Liver (tissue), 9 donors: ENCODE measurements around the gene CARTPT. TPM values are rescaled to one million over a fixed set of nuclear protein-coding genes. Genes with fewer than 3 reads are reported as not detected.

Experiments used
- DNase-seq: peaks from one replicate; pipeline ENCODE4 v3.0.0-alpha.2; 2017; ENCODE audit warnings: low spot score
- H3K27ac ChIP-seq, 2 donors: one replicate each; pipeline ENCODE4 v1.7.0; 2013; ENCODE audit warnings: inconsistent platforms in 2 of 2, low read length in 2 of 2, control low read depth in 1 of 2, low read depth in 1 of 2, mild to moderate bottlenecking in 1 of 2
- H3K27me3 ChIP-seq, 4 donors: one replicate each; pipeline versions ENCODE4 v1.6.1 to v1.7.0; 2013; ENCODE audit warnings: low read length in 3 of 4, inconsistent platforms in 1 of 4, mild to moderate bottlenecking in 1 of 4, moderate library complexity in 1 of 4; ENCODE audit not compliant: control insufficient read depth in 4 of 4, insufficient read depth in 4 of 4
- H3K36me3 ChIP-seq, 4 donors: one replicate each; pipeline versions ENCODE4 v1.6.1 to v1.7.0; 2013; ENCODE audit warnings: low read length in 3 of 4, mild to moderate bottlenecking in 3 of 4, low read depth in 1 of 4, moderate library complexity in 1 of 4; ENCODE audit not compliant: control insufficient read depth in 4 of 4, insufficient read depth in 3 of 4
- H3K4me1 ChIP-seq, 4 donors: one replicate each; pipeline versions ENCODE4 v1.6.1 to v1.7.0; 2013; ENCODE audit warnings: low read length in 3 of 4, mild to moderate bottlenecking in 3 of 4, moderate library complexity in 1 of 4; ENCODE audit not compliant: control insufficient read depth in 4 of 4, insufficient read depth in 4 of 4
- H3K4me3 ChIP-seq, 3 donors: one replicate each; pipeline versions ENCODE4 v1.6.1 to v1.7.0; 2013; ENCODE audit warnings: low read length in 3 of 3, control low read depth in 1 of 3, low read depth in 1 of 3, mild to moderate bottlenecking in 1 of 3
- H3K9ac ChIP-seq, 2 donors: one replicate each; pipeline ENCODE4 v1.7.0; 2013; ENCODE audit warnings: low read length in 2 of 2, mild to moderate bottlenecking in 2 of 2, moderate library complexity in 2 of 2, control low read depth in 1 of 2, low read depth in 1 of 2
- H3K9me3 ChIP-seq, 4 donors: one replicate each; pipeline versions ENCODE4 v1.6.1 to v1.7.0; 2013; ENCODE audit warnings: low read length in 3 of 4; ENCODE audit not compliant: control insufficient read depth in 4 of 4
- ATF3 ChIP-seq: IDR thresholded peaks from 2 replicates; pipeline ENCODE4 v1.6.1; 2016; ENCODE audit warnings: antibody characterized with exemption
- CTCF ChIP-seq: fragments of 150-350 bp; IDR thresholded peaks from 2 replicates; pipeline ENCODE4 v1.5.1; 2017; ENCODE audit warnings: improper control_type of control experiment, low read depth, low read length; ENCODE audit not compliant: missing input control
- EGR1 ChIP-seq, 2 donors: IDR thresholded peaks; 2 replicates each; pipeline ENCODE4 v1.6.1; 2016 to 2018; ENCODE audit warnings: antibody characterized with exemption in 2 of 2, low read depth in 2 of 2
- FOXA1 ChIP-seq: IDR thresholded peaks from 2 replicates; pipeline ENCODE4 v1.6.1; 2016; ENCODE audit warnings: antibody characterized with exemption
- FOXA2 ChIP-seq: IDR thresholded peaks from 2 replicates; pipeline ENCODE4 v1.6.1; 2016; ENCODE audit warnings: antibody characterized with exemption
- GABPA ChIP-seq, 2 donors: IDR thresholded peaks in 1 of 2; conservative IDR thresholded peaks in 1 of 2; 2 replicates each; pipeline ENCODE4 v1.6.1; 2016; ENCODE audit warnings: antibody characterized with exemption in 2 of 2, mild to moderate bottlenecking in 1 of 2, moderate library complexity in 1 of 2
- HNF4A ChIP-seq, 2 donors: conservative IDR thresholded peaks; 2 replicates each; pipeline ENCODE4 v1.6.1; 2016; ENCODE audit warnings: antibody characterized with exemption in 2 of 2, mild to moderate bottlenecking in 2 of 2
- HNF4G ChIP-seq: IDR thresholded peaks from 2 replicates; pipeline ENCODE4 v1.6.1; 2016; ENCODE audit warnings: antibody characterized with exemption
- JUND ChIP-seq, 2 donors: IDR thresholded peaks; 2 replicates each; pipeline ENCODE4 v1.6.1; 2016; ENCODE audit warnings: antibody characterized with exemption in 2 of 2
- MAX ChIP-seq: IDR thresholded peaks from 2 replicates; pipeline ENCODE4 v1.6.1; 2016; ENCODE audit warnings: antibody characterized with exemption
- NR2F2 ChIP-seq: IDR thresholded peaks from 2 replicates; pipeline ENCODE4 v1.6.1; 2016; ENCODE audit warnings: antibody characterized with exemption
- RAD21 ChIP-seq, 2 donors: IDR thresholded peaks; 2 replicates each; pipeline ENCODE4 v1.6.1; 2016; ENCODE audit warnings: antibody characterized with exemption in 2 of 2, mild to moderate bottlenecking in 2 of 2
- RXRA ChIP-seq, 2 donors: IDR thresholded peaks; 2 replicates each; pipeline ENCODE4 v1.6.1; 2017 to 2018; ENCODE audit warnings: antibody characterized with exemption in 2 of 2, mild to moderate bottlenecking in 1 of 2
- SP1 ChIP-seq: IDR thresholded peaks from 2 replicates; pipeline ENCODE4 v1.6.1; 2018; ENCODE audit warnings: antibody characterized with exemption, mild to moderate bottlenecking
- TAF1 ChIP-seq: conservative IDR thresholded peaks from 2 replicates; pipeline ENCODE4 v1.6.1; 2016; ENCODE audit warnings: antibody characterized with exemption, mild to moderate bottlenecking
- YY1 ChIP-seq: IDR thresholded peaks from 2 replicates; pipeline ENCODE4 v1.6.1; 2016; ENCODE audit warnings: antibody characterized with exemption, mild to moderate bottlenecking
- ZBTB33 ChIP-seq: IDR thresholded peaks from 2 replicates; pipeline ENCODE4 v1.6.1; 2016; ENCODE audit warnings: antibody characterized with exemption
- WGBS: extraction: QIAGEN DNeasy Blood & Tissue Kit; methylation state at CpG from one replicate; pipeline ENCODE4 v1.1.7; 2013; 5-methylcytosine and 5-hydroxymethylcytosine counted together
- polyA plus RNA-seq, 2 donors: library from polyadenylated mRNA; stranded (reverse) in 1 of 2; unstranded in 1 of 2; fragments of 200-250 nt in 1 of 2; fragments of >200 nt in 1 of 2; fragmentation: Nextera tagmentation in 1 of 2; extraction: Ambion mirVana in 1 of 2; gene quantifications; one replicate each; pipeline versions ENCODE4 v1.2.1 to v1.2.3, GENCODE V29; 2013 to 2015
- total RNA-seq, 2 donors: library from RNA; depleted of rRNA; stranded (reverse); fragments of >200 nt; gene quantifications; one replicate each; pipeline ENCODE4 v1.2.3, GENCODE V29; 2014
- TF ChIP-seq, protein P1 (sequence below): IDR thresholded peaks from 2 replicates; pipeline ENCODE4 v1.6.1; 2016; ENCODE audit warnings: antibody characterized with exemption, mild to moderate bottlenecking
- donor health status: healthy.
- donor health status: healthy.
- donor health status: healthy.
- donor health status: healthy.
- donor health status: healthy.

The CARTPT gene
- total and polyA plus RNA-seq, 4 donors: not detected

- no peak overlapping the region for H3K9ac ChIP-seq
- TF ChIP-seq HNF4G (no peak), FOXA1 (no peak), EGR1 (IDR thresholded peaks at IDR 0.05; ENCODE audit: low read depth in 2 of 2) (no peak)
- TF ChIP-seq, protein P1, sequence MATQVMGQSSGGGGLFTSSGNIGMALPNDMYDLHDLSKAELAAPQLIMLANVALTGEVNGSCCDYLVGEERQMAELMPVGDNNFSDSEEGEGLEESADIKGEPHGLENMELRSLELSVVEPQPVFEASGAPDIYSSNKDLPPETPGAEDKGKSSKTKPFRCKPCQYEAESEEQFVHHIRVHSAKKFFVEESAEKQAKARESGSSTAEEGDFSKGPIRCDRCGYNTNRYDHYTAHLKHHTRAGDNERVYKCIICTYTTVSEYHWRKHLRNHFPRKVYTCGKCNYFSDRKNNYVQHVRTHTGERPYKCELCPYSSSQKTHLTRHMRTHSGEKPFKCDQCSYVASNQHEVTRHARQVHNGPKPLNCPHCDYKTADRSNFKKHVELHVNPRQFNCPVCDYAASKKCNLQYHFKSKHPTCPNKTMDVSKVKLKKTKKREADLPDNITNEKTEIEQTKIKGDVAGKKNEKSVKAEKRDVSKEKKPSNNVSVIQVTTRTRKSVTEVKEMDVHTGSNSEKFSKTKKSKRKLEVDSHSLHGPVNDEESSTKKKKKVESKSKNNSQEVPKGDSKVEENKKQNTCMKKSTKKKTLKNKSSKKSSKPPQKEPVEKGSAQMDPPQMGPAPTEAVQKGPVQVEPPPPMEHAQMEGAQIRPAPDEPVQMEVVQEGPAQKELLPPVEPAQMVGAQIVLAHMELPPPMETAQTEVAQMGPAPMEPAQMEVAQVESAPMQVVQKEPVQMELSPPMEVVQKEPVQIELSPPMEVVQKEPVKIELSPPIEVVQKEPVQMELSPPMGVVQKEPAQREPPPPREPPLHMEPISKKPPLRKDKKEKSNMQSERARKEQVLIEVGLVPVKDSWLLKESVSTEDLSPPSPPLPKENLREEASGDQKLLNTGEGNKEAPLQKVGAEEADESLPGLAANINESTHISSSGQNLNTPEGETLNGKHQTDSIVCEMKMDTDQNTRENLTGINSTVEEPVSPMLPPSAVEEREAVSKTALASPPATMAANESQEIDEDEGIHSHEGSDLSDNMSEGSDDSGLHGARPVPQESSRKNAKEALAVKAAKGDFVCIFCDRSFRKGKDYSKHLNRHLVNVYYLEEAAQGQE: no peak
- WGBS: 71% methylated on average over 4 of the region's 4 CpGs
- no peak overlapping the region for H3K27ac ChIP-seq
- no peaks in the 10 kb centered on the region for H3K9me3 ChIP-seq
- H3K27me3 ChIP-seq: peaks cover 0 to 5% (median 0%) of the 10 kb centered on the region in 4 donors
- no peak for DNase-seq
- no peak overlapping the region for H3K4me3 ChIP-seq
- no peaks in the 10 kb centered on the region for H3K4me1 ChIP-seq
- H3K36me3 ChIP-seq: no peaks in the 10 kb centered on the region
These were observed 19.7 kb downstream of the CARTPT start for GRCh38 chr5:71738662-71739361.

DNA sequence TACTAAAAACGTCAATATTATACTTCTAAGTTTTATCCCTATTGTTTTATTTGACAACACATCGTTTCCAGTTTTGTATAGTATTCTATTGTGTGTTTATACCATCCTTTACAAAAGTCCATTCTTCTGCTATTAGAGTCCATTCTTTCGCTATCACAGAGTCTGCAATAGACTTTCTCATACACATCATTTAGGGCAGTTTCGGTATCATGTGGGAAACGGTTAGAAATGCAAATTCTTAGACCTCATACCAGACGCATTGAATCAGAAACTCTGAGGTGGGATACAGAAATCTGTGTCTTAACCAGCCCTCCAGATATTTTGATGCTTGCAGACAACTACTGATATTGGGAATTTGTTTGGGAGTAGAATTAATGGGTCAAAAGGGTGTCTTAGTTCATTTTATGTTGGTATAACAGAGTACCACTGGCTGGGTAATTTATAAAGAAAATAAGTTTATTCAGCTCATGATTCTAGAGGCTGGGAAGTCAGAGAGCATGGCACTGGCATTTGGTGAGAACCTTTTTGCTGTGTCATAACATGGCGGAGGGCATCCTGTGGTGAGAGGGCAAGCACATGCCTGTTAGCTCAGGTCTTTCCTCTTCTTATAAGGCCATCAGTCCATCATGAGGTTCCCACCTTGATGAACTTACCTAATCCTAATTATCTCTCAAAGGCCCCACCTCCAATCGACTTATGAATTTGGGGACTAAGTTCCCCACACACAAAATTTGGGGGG is 21.1 kb downstream of the CARTPT start:
- H3K36me3 ChIP-seq: no peaks in the 10 kb centered on the region
- no peak overlapping the region for H3K4me3 ChIP-seq
- no peak for DNase-seq
- H3K27ac ChIP-seq: no peak overlapping the region
- H3K9me3 ChIP-seq: no peaks in the 10 kb centered on the region
- H3K9ac ChIP-seq: no peak overlapping the region
- WGBS: 87% methylated on average over 8 of the region's 8 CpGs
- peaks cover 0 to 6% (median 3%) of the 10 kb centered on the region in 4 donors for H3K4me1 ChIP-seq
- H3K27me3 ChIP-seq: peaks cover 0 to 5% (median 0%) of the 10 kb centered on the region in 4 donors
- TF ChIP-seq RXRA (IDR thresholded peaks at IDR 0.05) (no peak), YY1 (no peak), FOXA1 (no peak), MAX (no peak), TAF1 (no peak), HNF4A (conservative IDR thresholded peaks at IDR 0.05) (no peak), NR2F2 (no peak), RAD21 (IDR thresholded peaks at IDR 0.05) (no peak), HNF4G (no peak), EGR1 (IDR thresholded peaks at IDR 0.05; ENCODE audit: low read depth in 2 of 2) (no peak), ATF3 (no peak), JUND (IDR thresholded peaks at IDR 0.05) (no peak), ZBTB33 (no peak), CTCF (no peak), FOXA2 (no peak), SP1 (no peak), GABPA (IDR thresholded peaks at IDR 0.05 in 1 of 2, conservative IDR thresholded peaks at IDR 0.05 in 1 of 2) (no peak)
- TF ChIP-seq, protein P1: no peak
